K562 (cell line): Measurements from ENCODE around the gene IMP4. TPM values are rescaled to one million over a fixed set of nuclear protein-coding genes. Genes with fewer than 3 reads are reported as not detected.

ENCODE experiments used
- CBX3 ChIP-seq, 2 experiments: IDR thresholded peaks; 1 replicate in 1 of 2; 2 replicates in 1 of 2; pipeline ENCODE4 v1.6.1; 2012; ENCODE audit warnings: inconsistent platforms in 2 of 2, low read length in 2 of 2, borderline replicate concordance in 1 of 2, control low read depth in 1 of 2
- GTF2F1 ChIP-seq: IDR thresholded peaks from 2 replicates; pipeline ENCODE4 v1.6.1; 2011; ENCODE audit warnings: low read depth, low read length, improper control_type of control experiment
- HDAC3 ChIP-seq: fragments of 450-650 bp; IDR thresholded peaks from 2 replicates; pipeline ENCODE4 v1.6.1; 2018; ENCODE audit warnings: borderline replicate concordance, mild to moderate bottlenecking, moderate library complexity; ENCODE audit not compliant: partially characterized antibody
- JUND ChIP-seq, 2 experiments: IDR thresholded peaks; 2 replicates in 1 of 2; 3 replicates in 1 of 2; pipeline ENCODE4 v1.6.1; 2011; ENCODE audit warnings: borderline replicate concordance in 2 of 2, low read depth in 2 of 2, low read length in 2 of 2, improper control_type of control experiment in 1 of 2, missing biosample characterization in 1 of 2, missing genetic modification characterization in 1 of 2, missing genetic modification reagents in 1 of 2
- RAD21 ChIP-seq, 2 experiments: fragments of 250-450 bp in 1 of 2; fragments of 450-650 bp in 1 of 2; sonication (Bioruptor Pico) in 1 of 2; formaldehyde crosslinking in 1 of 2; IDR thresholded peaks in 1 of 2; conservative IDR thresholded peaks in 1 of 2; 2 replicates each; pipeline versions ENCODE4 v1.4.0 to v1.8.0; 2020 to 2022; ENCODE audit warnings: mild to moderate bottlenecking in 2 of 2, moderate library complexity in 1 of 2
- RBM14 ChIP-seq: fragments of 200-400 bp; formaldehyde crosslinking; IDR thresholded peaks from 2 replicates; pipeline ENCODE4 v1.6.1; 2018; ENCODE audit warnings: low read depth, mild to moderate bottlenecking, low read length, moderate library complexity, borderline replicate concordance; ENCODE audit not compliant: insufficient read depth
- RBM39 ChIP-seq: fragments of 200-400 bp; formaldehyde crosslinking; optimal IDR thresholded peaks from 2 replicates; pipeline ENCODE3; 2018; ENCODE audit warnings: low read depth, low read length
- SIN3A ChIP-seq, 2 experiments: fragments of 150-350 bp in 1 of 2; IDR thresholded peaks; 2 replicates each; pipeline ENCODE4 v1.6.1; 2011 to 2016; ENCODE audit warnings: borderline replicate concordance in 2 of 2, low read depth in 2 of 2, low read length in 2 of 2, mild to moderate bottlenecking in 2 of 2, moderate library complexity in 2 of 2; ENCODE audit not compliant: control insufficient read depth in 1 of 2
- ZKSCAN1 ChIP-seq: fragments of 150-350 bp; IDR thresholded peaks from 2 replicates; pipeline ENCODE4 v1.6.1; 2016; ENCODE audit warnings: low read depth, low read length
- ZNF347 ChIP-seq: fragments of 450-650 bp; formaldehyde crosslinking; IDR thresholded peaks from 2 replicates; pipeline ENCODE4 v1.4.0; 2020; ENCODE audit warnings: low read depth, mild to moderate bottlenecking, moderate library complexity
- polyA plus RNA-seq, 8 experiments: library from polyadenylated mRNA; depleted of rRNA in 4 of 8; stranded (reverse) in 5 of 8; unstranded in 3 of 8; fragments of >200 nt; fragmentation: Nextera tagmentation in 2 of 8; fragmentation: Illumina TruSeq in 1 of 8; extraction: Ambion mirVana in 2 of 8; extraction: Trizol in 1 of 8; gene quantifications; 2 replicates each; pipeline versions ENCODE4 v1.2.1 to v1.2.3, GENCODE V29; 2011 to 2014; ENCODE audit warnings: inconsistent platforms in 1 of 8, missing spikeins in 1 of 8
- total RNA-seq, 7 experiments: library from RNA; depleted of rRNA in 6 of 7; stranded (reverse); fragments of >200 nt in 6 of 7; fragmentation: Illumina TruSeq in 2 of 7; extraction: Trizol in 2 of 7; gene quantifications; 2 replicates each; pipeline versions ENCODE4 v1.2.1 to v1.2.3, GENCODE V29; 2011 to 2021; ENCODE audit warnings: low replicate concordance in 1 of 7
- TF ChIP-seq, protein P1 (sequence below): fragments of 450-650 bp; IDR thresholded peaks from 2 replicates; pipeline ENCODE4 v1.6.1; 2016
- TF ChIP-seq, protein P2 (sequence below): sonication (generic); formaldehyde crosslinking; IDR thresholded peaks from 2 replicates; pipeline ENCODE4 v1.8.0; 2022; ENCODE audit warnings: missing genetic modification reagents, mild to moderate bottlenecking, moderate library complexity, borderline replicate concordance
- TF ChIP-seq, protein P3 (sequence below): fragments of 450-650 bp; conservative IDR thresholded peaks from 2 replicates; pipeline ENCODE4 v1.6.1; 2016; ENCODE audit warnings: missing genetic modification characterization, low read depth, mild to moderate bottlenecking, missing compliant biosample characterization, moderate library complexity
- TF ChIP-seq, protein P4 (sequence below): sonication (generic); formaldehyde crosslinking; IDR thresholded peaks from 2 replicates; pipeline ENCODE4 v1.8.1; 2023; ENCODE audit warnings: mild to moderate bottlenecking, missing genetic modification reagents, moderate library complexity
- TF ChIP-seq, protein P5 (sequence below): IDR thresholded peaks from 2 replicates; pipeline ENCODE4 v1.6.1; 2012; ENCODE audit warnings: low read depth, low read length, improper control_type of control experiment, borderline replicate concordance
- TF ChIP-seq, protein P6 (sequence below): sonication (generic); formaldehyde crosslinking; IDR thresholded peaks from 2 replicates; pipeline ENCODE4 v1.8.1; 2022; ENCODE audit warnings: missing genetic modification reagents

IMP4 gene
- total and polyA plus RNA-seq, 9 of the 15 experiments (the other 6 are each of a cell fraction or from before 2014, with no cell fraction given), result 35.4 to 209 (median 100.0) TPM

DNA sequence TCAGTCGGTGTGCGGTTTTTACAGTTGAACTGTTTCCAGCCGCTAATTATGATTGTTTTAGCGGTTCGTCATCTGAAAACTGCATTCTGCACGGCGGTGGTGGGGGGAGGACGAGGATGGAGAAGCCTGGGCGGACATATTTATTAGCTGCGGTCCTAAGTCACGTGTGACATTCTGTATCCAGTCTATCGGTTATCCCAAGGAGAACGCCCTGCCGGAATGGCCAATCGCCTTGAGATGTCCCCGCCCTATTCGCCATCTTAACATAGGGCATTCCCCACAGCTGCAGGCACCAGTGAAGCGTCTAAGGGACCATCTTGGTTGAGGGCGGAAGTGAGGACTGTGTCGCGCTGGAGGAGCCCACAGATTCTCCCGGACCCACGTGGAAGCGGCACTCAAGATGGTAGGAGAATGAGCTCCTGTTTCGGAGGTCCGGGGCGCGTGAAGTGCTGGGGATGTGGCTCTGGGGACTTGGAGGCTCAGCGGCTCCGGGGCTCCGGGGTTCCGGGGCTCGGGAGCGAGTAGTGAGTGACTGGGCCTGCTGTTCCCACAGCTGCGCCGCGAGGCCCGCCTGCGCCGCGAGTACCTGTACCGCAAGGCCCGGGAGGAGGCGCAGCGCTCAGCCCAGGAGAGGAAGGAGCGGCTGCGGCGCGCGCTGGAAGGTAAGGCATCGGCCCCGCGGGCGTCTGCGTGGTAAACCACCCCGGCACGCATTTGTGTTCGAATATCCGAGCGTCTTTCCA, at the start of gene IMP4 (continued):
- TF ChIP-seq, protein P1, sequence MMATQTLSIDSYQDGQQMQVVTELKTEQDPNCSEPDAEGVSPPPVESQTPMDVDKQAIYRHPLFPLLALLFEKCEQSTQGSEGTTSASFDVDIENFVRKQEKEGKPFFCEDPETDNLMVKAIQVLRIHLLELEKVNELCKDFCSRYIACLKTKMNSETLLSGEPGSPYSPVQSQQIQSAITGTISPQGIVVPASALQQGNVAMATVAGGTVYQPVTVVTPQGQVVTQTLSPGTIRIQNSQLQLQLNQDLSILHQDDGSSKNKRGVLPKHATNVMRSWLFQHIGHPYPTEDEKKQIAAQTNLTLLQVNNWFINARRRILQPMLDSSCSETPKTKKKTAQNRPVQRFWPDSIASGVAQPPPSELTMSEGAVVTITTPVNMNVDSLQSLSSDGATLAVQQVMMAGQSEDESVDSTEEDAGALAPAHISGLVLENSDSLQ, result peak; percentile 44
- TF ChIP-seq, protein P2, sequence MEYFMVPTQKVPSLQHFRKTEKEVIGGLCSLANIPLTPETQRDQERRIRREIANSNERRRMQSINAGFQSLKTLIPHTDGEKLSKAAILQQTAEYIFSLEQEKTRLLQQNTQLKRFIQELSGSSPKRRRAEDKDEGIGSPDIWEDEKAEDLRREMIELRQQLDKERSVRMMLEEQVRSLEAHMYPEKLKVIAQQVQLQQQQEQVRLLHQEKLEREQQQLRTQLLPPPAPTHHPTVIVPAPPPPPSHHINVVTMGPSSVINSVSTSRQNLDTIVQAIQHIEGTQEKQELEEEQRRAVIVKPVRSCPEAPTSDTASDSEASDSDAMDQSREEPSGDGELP (CRISPR knock-in tag), result peak; percentile 95
- TF ChIP-seq RBM14 (no peak), SIN3A (IDR thresholded peaks at IDR 0.05; ENCODE audit: borderline replicate concordance in 2 of 2, control insufficient read depth in 1 of 2, low read depth in 2 of 2, low read length in 2 of 2) (peak; percentile 79 to 98; a peak in 3 of 4 replicates), ZKSCAN1 (peak; percentile 41; the same call in 1 of the 2 replicates), CBX3 (IDR thresholded peaks at IDR 0.05; ENCODE audit: borderline replicate concordance in 1 of 2, low read length in 2 of 2) (peak in 1 of 2 experiments; percentile 54; a peak in 1 of 3 replicates), ZNF347 (CRISPR knock-in tag) (no peak), GTF2F1 (0 out of 2 replicates have a peak, but pooled peaks have one; percentile 10), RAD21 (CRISPR knock-in tag; conservative IDR thresholded peaks at IDR 0.05 in 1 of 2, IDR thresholded peaks at IDR 0.05 in 1 of 2) (peak; percentile 43 to 47; a peak in 3 of 4 replicates), RBM39 (no peak), JUND (IDR thresholded peaks at IDR 0.05; ENCODE audit: borderline replicate concordance, low read depth, low read length) (peak; percentile 39; the same call in 1 of the 2 replicates), JUND (tag; IDR thresholded peaks at IDR 0.05; ENCODE audit: borderline replicate concordance, low read depth, low read length) (peak; percentile 38; the same call in 1 of the 3 replicates), HDAC3 (peak; percentile 45)
- TF ChIP-seq, protein P3, sequence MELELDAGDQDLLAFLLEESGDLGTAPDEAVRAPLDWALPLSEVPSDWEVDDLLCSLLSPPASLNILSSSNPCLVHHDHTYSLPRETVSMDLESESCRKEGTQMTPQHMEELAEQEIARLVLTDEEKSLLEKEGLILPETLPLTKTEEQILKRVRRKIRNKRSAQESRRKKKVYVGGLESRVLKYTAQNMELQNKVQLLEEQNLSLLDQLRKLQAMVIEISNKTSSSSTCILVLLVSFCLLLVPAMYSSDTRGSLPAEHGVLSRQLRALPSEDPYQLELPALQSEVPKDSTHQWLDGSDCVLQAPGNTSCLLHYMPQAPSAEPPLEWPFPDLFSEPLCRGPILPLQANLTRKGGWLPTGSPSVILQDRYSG (tag), result 0 out of 2 replicates have a peak, but pooled peaks have one; percentile 17
- TF ChIP-seq, protein P4, sequence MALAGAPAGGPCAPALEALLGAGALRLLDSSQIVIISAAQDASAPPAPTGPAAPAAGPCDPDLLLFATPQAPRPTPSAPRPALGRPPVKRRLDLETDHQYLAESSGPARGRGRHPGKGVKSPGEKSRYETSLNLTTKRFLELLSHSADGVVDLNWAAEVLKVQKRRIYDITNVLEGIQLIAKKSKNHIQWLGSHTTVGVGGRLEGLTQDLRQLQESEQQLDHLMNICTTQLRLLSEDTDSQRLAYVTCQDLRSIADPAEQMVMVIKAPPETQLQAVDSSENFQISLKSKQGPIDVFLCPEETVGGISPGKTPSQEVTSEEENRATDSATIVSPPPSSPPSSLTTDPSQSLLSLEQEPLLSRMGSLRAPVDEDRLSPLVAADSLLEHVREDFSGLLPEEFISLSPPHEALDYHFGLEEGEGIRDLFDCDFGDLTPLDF (CRISPR knock-in tag), result no peak; the same call in 1 of the 2 replicates
- TF ChIP-seq, protein P5, sequence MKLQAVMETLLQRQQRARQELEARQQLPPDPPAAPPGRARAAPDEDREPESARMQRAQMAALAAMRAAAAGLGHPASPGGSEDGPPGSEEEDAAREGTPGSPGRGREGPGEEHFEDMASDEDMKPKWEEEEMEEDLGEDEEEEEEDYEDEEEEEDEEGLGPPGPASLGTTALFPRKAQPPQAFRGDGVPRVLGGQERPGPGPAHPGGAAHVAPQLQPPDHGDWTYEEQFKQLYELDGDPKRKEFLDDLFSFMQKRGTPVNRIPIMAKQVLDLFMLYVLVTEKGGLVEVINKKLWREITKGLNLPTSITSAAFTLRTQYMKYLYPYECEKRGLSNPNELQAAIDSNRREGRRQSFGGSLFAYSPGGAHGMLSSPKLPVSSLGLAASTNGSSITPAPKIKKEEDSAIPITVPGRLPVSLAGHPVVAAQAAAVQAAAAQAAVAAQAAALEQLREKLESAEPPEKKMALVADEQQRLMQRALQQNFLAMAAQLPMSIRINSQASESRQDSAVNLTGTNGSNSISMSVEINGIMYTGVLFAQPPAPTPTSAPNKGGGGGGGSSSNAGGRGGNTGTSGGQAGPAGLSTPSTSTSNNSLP, result 0 out of 2 replicates have a peak, but pooled peaks have one; percentile 10
- TF ChIP-seq, protein P6, sequence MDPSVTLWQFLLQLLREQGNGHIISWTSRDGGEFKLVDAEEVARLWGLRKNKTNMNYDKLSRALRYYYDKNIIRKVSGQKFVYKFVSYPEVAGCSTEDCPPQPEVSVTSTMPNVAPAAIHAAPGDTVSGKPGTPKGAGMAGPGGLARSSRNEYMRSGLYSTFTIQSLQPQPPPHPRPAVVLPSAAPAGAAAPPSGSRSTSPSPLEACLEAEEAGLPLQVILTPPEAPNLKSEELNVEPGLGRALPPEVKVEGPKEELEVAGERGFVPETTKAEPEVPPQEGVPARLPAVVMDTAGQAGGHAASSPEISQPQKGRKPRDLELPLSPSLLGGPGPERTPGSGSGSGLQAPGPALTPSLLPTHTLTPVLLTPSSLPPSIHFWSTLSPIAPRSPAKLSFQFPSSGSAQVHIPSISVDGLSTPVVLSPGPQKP (CRISPR knock-in tag), result no peak
